Central memory CD8-positive, alpha-beta T cell (primary cell): ENCODE results near the gene KRTAP11-1.

Experiments used
- ATAC-seq: fragments of 150-1000 bp; cut with Tn5 transposase; replicated peaks from 2 replicates; pipeline ENCODE4 v1.10.0; 2022; ENCODE audit warnings: mild to moderate bottlenecking, moderate FRiP score, moderate number of reproducible peaks; ENCODE audit not compliant: poor library complexity, severe bottlenecking; ENCODE audit errors: extremely low read depth
- DNase-seq, 2 donors: peaks; one replicate each; pipeline ENCODE4 v3.0.0; 2021; ENCODE audit warnings: low spot score in 2 of 2
- H3K27ac Mint-ChIP-seq: one replicate; pipeline ENCODE4 v1.8.0; 2022; ENCODE audit warnings: low read depth, mild to moderate bottlenecking, moderate library complexity, mixed read lengths
- H3K27me3 Mint-ChIP-seq: one replicate; pipeline ENCODE4 v1.8.0; 2022; ENCODE audit warnings: mixed read lengths
- H3K36me3 Mint-ChIP-seq: one replicate; pipeline ENCODE4 v1.8.0; 2022; ENCODE audit warnings: mild to moderate bottlenecking, moderate library complexity, mixed read lengths; ENCODE audit not compliant: insufficient read depth
- H3K4me1 Mint-ChIP-seq: one replicate; pipeline ENCODE4 v1.8.0; 2022; ENCODE audit warnings: mixed read lengths
- H3K4me3 Mint-ChIP-seq: one replicate; pipeline ENCODE4 v1.8.0; 2022; ENCODE audit warnings: mild to moderate bottlenecking, moderate library complexity, mixed read lengths
- H3K9me3 Mint-ChIP-seq: one replicate; pipeline ENCODE4 v1.8.0; 2022; ENCODE audit warnings: mixed read lengths

Gene KRTAP11-1

GRCh38 chr21:30831194-30831765, 50.1 kb downstream of the KRTAP11-1 start:
- Mint-ChIP-seq H3K4me1 (no peaks in the 10 kb centered on the region), H3K9me3 (no peaks in the 10 kb centered on the region), H3K27me3 (peaks cover 14% of the 10 kb centered on the region), H3K4me3 (no peak overlapping the region), H3K36me3 (no peaks in the 10 kb centered on the region), H3K27ac (no peak overlapping the region)
- ATAC-seq: no peak
- peak in 1 of 2 donors; percentile 15 for DNase-seq
